Measurements from ENCODE around the gene RAD1.
"Not testable (repeated sequence)": the region's sequence is repeated elsewhere in the genome, so short reads cannot be mapped to it uniquely, and the experiment has no call there.

RAD1 gene

GRCh38 chr5:34928267-34928666 lies 13.0 kb upstream of the RAD1 start:
- POLR2A ChIA-PET, result interaction anchor here (2.0 to 3.8 kb wide), 2 partner anchors 10 to 13 kb away, joined by 9 to 65 read pairs; partner anchors contain the start of genes BRIX1 and RAD1
- DNase-seq (ENCODE audit: extremely low spot score), result no peak
- CTCF ChIA-PET, result no interaction called here
- no peak for TF ChIP-seq ZNF384 (IDR thresholded peaks at IDR 0.05)

GRCh38 chr5:34927785-34928184 lies 12.5 kb upstream of the RAD1 start:
- DNase-seq (ENCODE audit: extremely low spot score), result no peak
- TF ChIP-seq CTBP1 (IDR thresholded peaks at IDR 0.05; ENCODE audit: borderline replicate concordance), result no peak
- TF ChIP-seq HDGF (IDR thresholded peaks at IDR 0.05; ENCODE audit: borderline replicate concordance), result no peak
- TF ChIP-seq BHLHE40 (IDR thresholded peaks at IDR 0.05; ENCODE audit: borderline replicate concordance), result no peak
- TF ChIP-seq FOXM1 (IDR thresholded peaks at IDR 0.05; ENCODE audit: borderline replicate concordance), result no peak
- TF ChIP-seq ELF4 (IDR thresholded peaks at IDR 0.05), result no peak
- no peak for TF ChIP-seq L3MBTL2 (conservative IDR thresholded peaks at IDR 0.05)
- TF ChIP-seq ARNT (IDR thresholded peaks at IDR 0.05), result no peak
- no peak for TF ChIP-seq SP1 (IDR thresholded peaks at IDR 0.05)
- no peak for TF ChIP-seq ZNF384 (IDR thresholded peaks at IDR 0.05)
- POLR2A ChIA-PET, result interaction anchor here (3.8 kb wide), 1 partner anchor 13 kb away, joined by 65 read pairs; the partner anchor contains the start of genes BRIX1 and RAD1
- CTCF ChIA-PET, result no interaction called here

GRCh38 chr5:34926318-34926888 lies 11.1 kb upstream of the RAD1 start:
- no peak for TF ChIP-seq SUZ12 (IDR thresholded peaks at IDR 0.05)
- TF ChIP-seq FOXA1 (IDR thresholded peaks at IDR 0.05), result no peak
- TF ChIP-seq ARNT (IDR thresholded peaks at IDR 0.05), result no peak
- ChIA-PET CTCF (no interaction called here), POLR2A (interaction anchor here (1.3 kb wide), 1 partner anchor 10 kb away, joined by 3 read pairs; the partner anchor contains the start of gene BRIX1)
- no peak for DNase-seq (ENCODE audit: extremely low spot score)

GRCh38 chr5:34924462-34924765 lies 9.1 kb upstream of the RAD1 start:
- TF ChIP-seq NFRKB (IDR thresholded peaks at IDR 0.05) (no peak), PKNOX1 (IDR thresholded peaks at IDR 0.05) (no peak), FOXA1 (IDR thresholded peaks at IDR 0.05) (no peak), LEF1 (IDR thresholded peaks at IDR 0.05; ENCODE audit: borderline replicate concordance) (no peak), CTBP1 (IDR thresholded peaks at IDR 0.05; ENCODE audit: borderline replicate concordance) (no peak), FOXM1 (IDR thresholded peaks at IDR 0.05; ENCODE audit: borderline replicate concordance) (no peak), ELF4 (IDR thresholded peaks at IDR 0.05) (no peak), HDGF (IDR thresholded peaks at IDR 0.05; ENCODE audit: borderline replicate concordance) (no peak), FOXK2 (IDR thresholded peaks at IDR 0.05) (no peak), ZNF384 (IDR thresholded peaks at IDR 0.05) (no peak), L3MBTL2 (conservative IDR thresholded peaks at IDR 0.05) (no peak), TARDBP (IDR thresholded peaks at IDR 0.05) (no peak), SP1 (IDR thresholded peaks at IDR 0.05) (no peak), ARNT (IDR thresholded peaks at IDR 0.05) (no peak)
- DNase-seq (ENCODE audit: extremely low spot score), result no peak
- POLR2A ChIA-PET, result interaction anchor here (2.3 kb wide), 1 partner anchor 9 kb away, joined by 19 read pairs; the partner anchor contains the start of genes BRIX1 and RAD1
- CTCF ChIA-PET, result no interaction called here

- no peak for TF ChIP-seq FOXK2 (IDR thresholded peaks at IDR 0.05)
- TF ChIP-seq NFRKB (IDR thresholded peaks at IDR 0.05), result no peak
- TF ChIP-seq BHLHE40 (IDR thresholded peaks at IDR 0.05; ENCODE audit: borderline replicate concordance), result no peak
- no peak for TF ChIP-seq L3MBTL2 (conservative IDR thresholded peaks at IDR 0.05)
- no peak for TF ChIP-seq ZNF384 (IDR thresholded peaks at IDR 0.05)
- TF ChIP-seq CTBP1 (IDR thresholded peaks at IDR 0.05; ENCODE audit: borderline replicate concordance), result no peak
- ChIA-PET CTCF (interaction anchor here (1.0 kb wide), 1 partner anchor 21 kb away, joined by 3 read pairs; no protein-coding TSS in a partner anchor), POLR2A (interaction anchor here (2.3 kb wide), 1 partner anchor 9 kb away, joined by 19 read pairs; the partner anchor contains the start of genes BRIX1 and RAD1)
- no peak for DNase-seq (ENCODE audit: extremely low spot score)
Observed at GRCh38 chr5:34923694-34924461, 8.6 kb upstream of the RAD1 start.

GRCh38 chr5:34923256-34923655 lies 8.0 kb upstream of the RAD1 start:
- CTCF ChIA-PET, result interaction anchor here (1.0 kb wide), 1 partner anchor 21 kb away, joined by 3 read pairs; no protein-coding TSS in a partner anchor
- not testable (repeated sequence) for DNase-seq (ENCODE audit: extremely low spot score)
- POLR2A ChIA-PET, result interaction anchor here (2.3 kb wide), 1 partner anchor 8 kb away, joined by 19 read pairs; the partner anchor contains the start of genes BRIX1 and RAD1

GRCh38 chr5:34919077-34919476 lies 3.8 kb upstream of the RAD1 start:
- TF ChIP-seq ZNF384 (IDR thresholded peaks at IDR 0.05), result peak; percentile 96
- no peak for TF ChIP-seq FOXM1 (IDR thresholded peaks at IDR 0.05; ENCODE audit: borderline replicate concordance)
- DNase-seq (ENCODE audit: extremely low spot score), result no peak
- ChIA-PET POLR2A (no interaction called here), CTCF (no interaction called here)

GRCh38 chr5:34918025-34918424 lies 2.7 kb upstream of the RAD1 start:
- TF ChIP-seq NFRKB (IDR thresholded peaks at IDR 0.05) (no peak), BHLHE40 (IDR thresholded peaks at IDR 0.05; ENCODE audit: borderline replicate concordance) (no peak), ARNT (IDR thresholded peaks at IDR 0.05) (no peak), FOXK2 (IDR thresholded peaks at IDR 0.05) (no peak), FOXM1 (IDR thresholded peaks at IDR 0.05; ENCODE audit: borderline replicate concordance) (no peak), SUZ12 (IDR thresholded peaks at IDR 0.05) (no peak), FOXA1 (IDR thresholded peaks at IDR 0.05) (no peak), ZNF384 (IDR thresholded peaks at IDR 0.05) (no peak), CTBP1 (IDR thresholded peaks at IDR 0.05; ENCODE audit: borderline replicate concordance) (no peak), PKNOX1 (IDR thresholded peaks at IDR 0.05) (no peak), LEF1 (IDR thresholded peaks at IDR 0.05; ENCODE audit: borderline replicate concordance) (no peak), SP1 (IDR thresholded peaks at IDR 0.05) (no peak), TARDBP (IDR thresholded peaks at IDR 0.05) (no peak), HDGF (IDR thresholded peaks at IDR 0.05; ENCODE audit: borderline replicate concordance) (no peak), ELF4 (IDR thresholded peaks at IDR 0.05) (no peak), L3MBTL2 (conservative IDR thresholded peaks at IDR 0.05) (no peak)
- DNase-seq (ENCODE audit: extremely low spot score), result no peak
- POLR2A ChIA-PET, result interaction anchor here (1.0 kb wide), 1 partner anchor 11 kb away, joined by 9 read pairs; the partner anchor contains the start of gene DNAJC21
- CTCF ChIA-PET, result no interaction called here

All from HEK293T (cell line).